HEK293 (cell line): Measurements from ENCODE around the gene FBLN5.

Experiments
- CTCF ChIP-seq: fragments of 450-650 bp; formaldehyde crosslinking; IDR thresholded peaks from 2 replicates; pipeline ENCODE4 v1.5.1; 2016; ENCODE audit warnings: missing biosample characterization, missing genetic modification characterization
- INSM2 ChIP-seq: fragments of 450-650 bp; formaldehyde crosslinking; IDR thresholded peaks from 2 replicates; pipeline ENCODE4 v1.5.1; 2016; ENCODE audit warnings: missing biosample characterization, missing genetic modification characterization
- KLF17 ChIP-seq: fragments of 450-650 bp; formaldehyde crosslinking; IDR thresholded peaks from 2 replicates; pipeline ENCODE4 v1.5.1; 2016; ENCODE audit warnings: missing biosample characterization, missing genetic modification characterization
- KLF8 ChIP-seq: fragments of 450-650 bp; formaldehyde crosslinking; IDR thresholded peaks from 2 replicates; pipeline ENCODE4 v1.5.1; 2016; ENCODE audit warnings: missing biosample characterization, missing genetic modification characterization
- OVOL3 ChIP-seq: fragments of 450-650 bp; formaldehyde crosslinking; IDR thresholded peaks from 2 replicates; pipeline ENCODE4 v1.5.1; 2016; ENCODE audit warnings: missing biosample characterization, missing genetic modification characterization
- TRIM28 ChIP-seq: IDR thresholded peaks from 2 replicates; pipeline ENCODE4 v1.6.1; 2011; ENCODE audit warnings: low read length, control low read depth, borderline replicate concordance
- ZBTB10 ChIP-seq: fragments of 450-650 bp; formaldehyde crosslinking; IDR thresholded peaks from 2 replicates; pipeline ENCODE4 v1.5.1; 2016; ENCODE audit warnings: missing biosample characterization, missing genetic modification characterization
- ZBTB21 ChIP-seq: fragments of 450-650 bp; formaldehyde crosslinking; IDR thresholded peaks from 2 replicates; pipeline ENCODE4 v1.5.1; 2017; ENCODE audit warnings: missing biosample characterization, missing genetic modification characterization
- ZBTB26 ChIP-seq: fragments of 450-650 bp; formaldehyde crosslinking; optimal IDR thresholded peaks from 2 replicates; pipeline ENCODE3; 2016; ENCODE audit warnings: missing biosample characterization, mild to moderate bottlenecking, missing genetic modification characterization
- ZBTB8A ChIP-seq: fragments of 450-650 bp; formaldehyde crosslinking; IDR thresholded peaks from 2 replicates; pipeline ENCODE4 v1.5.1; 2016; ENCODE audit warnings: missing biosample characterization, missing genetic modification characterization
- ZFP41 ChIP-seq: fragments of 450-650 bp; formaldehyde crosslinking; IDR thresholded peaks from 2 replicates; pipeline ENCODE4 v1.5.1; 2016; ENCODE audit warnings: missing biosample characterization, missing genetic modification characterization, borderline replicate concordance
- ZNF169 ChIP-seq: fragments of 450-650 bp; formaldehyde crosslinking; IDR thresholded peaks from 2 replicates; pipeline ENCODE4 v1.5.1; 2016; ENCODE audit warnings: missing biosample characterization, missing genetic modification characterization
- ZNF18 ChIP-seq: fragments of 450-650 bp; formaldehyde crosslinking; IDR thresholded peaks from 2 replicates; pipeline ENCODE4 v1.5.1; 2016; ENCODE audit warnings: missing biosample characterization, missing genetic modification characterization
- ZNF19 ChIP-seq: fragments of 450-650 bp; formaldehyde crosslinking; IDR thresholded peaks from 2 replicates; pipeline ENCODE4; 2016; ENCODE audit warnings: missing biosample characterization, missing genetic modification characterization, low read depth
- ZNF23 ChIP-seq: fragments of 450-650 bp; formaldehyde crosslinking; IDR thresholded peaks from 2 replicates; pipeline ENCODE4 v1.5.1; 2016; ENCODE audit warnings: missing biosample characterization, missing genetic modification characterization, borderline replicate concordance
- ZNF248 ChIP-seq: fragments of 450-650 bp; formaldehyde crosslinking; IDR thresholded peaks from 2 replicates; pipeline ENCODE4 v1.5.1; 2017; ENCODE audit warnings: missing biosample characterization, missing genetic modification characterization
- ZNF26 ChIP-seq: fragments of 450-650 bp; formaldehyde crosslinking; IDR thresholded peaks from 2 replicates; pipeline ENCODE4 v1.5.1; 2016; ENCODE audit warnings: missing biosample characterization, missing genetic modification characterization
- ZNF341 ChIP-seq: fragments of 450-650 bp; formaldehyde crosslinking; IDR thresholded peaks from 2 replicates; pipeline ENCODE4; 2016; ENCODE audit warnings: low read depth, missing biosample characterization, missing genetic modification characterization
- ZNF350 ChIP-seq: fragments of 450-650 bp; formaldehyde crosslinking; IDR thresholded peaks from 2 replicates; pipeline ENCODE4 v1.5.0; 2017; ENCODE audit warnings: missing biosample characterization, mild to moderate bottlenecking, missing genetic modification characterization
- ZNF394 ChIP-seq: fragments of 450-650 bp; formaldehyde crosslinking; IDR thresholded peaks from 2 replicates; pipeline ENCODE4 v1.5.1; 2016; ENCODE audit warnings: missing biosample characterization, missing genetic modification characterization, mild to moderate bottlenecking, moderate library complexity, borderline replicate concordance
- ZNF433 ChIP-seq: fragments of 450-650 bp; formaldehyde crosslinking; IDR thresholded peaks from 2 replicates; pipeline ENCODE4 v1.5.1; 2016; ENCODE audit warnings: missing biosample characterization, missing genetic modification characterization, low read depth
- ZNF48 ChIP-seq: fragments of 450-650 bp; formaldehyde crosslinking; IDR thresholded peaks from 2 replicates; pipeline ENCODE4 v1.5.1; 2016; ENCODE audit warnings: missing biosample characterization, missing genetic modification characterization
- ZNF549 ChIP-seq: fragments of 450-650 bp; IDR thresholded peaks from 2 replicates; pipeline ENCODE4 v1.5.1; 2018; ENCODE audit warnings: missing biosample characterization, missing genetic modification characterization, mild to moderate bottlenecking, inconsistent platforms, moderate library complexity
- ZNF558 ChIP-seq: fragments of 450-650 bp; formaldehyde crosslinking; IDR thresholded peaks from 2 replicates; pipeline ENCODE4 v1.5.1; 2016; ENCODE audit warnings: missing biosample characterization, missing genetic modification characterization
- ZNF571 ChIP-seq: fragments of 450-650 bp; formaldehyde crosslinking; IDR thresholded peaks from 2 replicates; pipeline ENCODE4 v1.5.0; 2017; ENCODE audit warnings: missing biosample characterization, missing genetic modification characterization
- ZNF585B ChIP-seq: fragments of 450-650 bp; formaldehyde crosslinking; IDR thresholded peaks from 2 replicates; pipeline ENCODE4 v1.5.1; 2016; ENCODE audit warnings: missing biosample characterization, missing genetic modification characterization
- ZNF747 ChIP-seq: fragments of 450-650 bp; formaldehyde crosslinking; IDR thresholded peaks from 2 replicates; pipeline ENCODE4 v1.5.1; 2016; ENCODE audit warnings: missing biosample characterization, missing genetic modification characterization
- ZNF843 ChIP-seq: fragments of 450-650 bp; formaldehyde crosslinking; IDR thresholded peaks from 2 replicates; pipeline ENCODE4 v1.5.1; 2016; ENCODE audit warnings: missing biosample characterization, missing genetic modification characterization
- ZSCAN18 ChIP-seq: fragments of 450-650 bp; formaldehyde crosslinking; IDR thresholded peaks from 2 replicates; pipeline ENCODE4 v1.5.1; 2016; ENCODE audit warnings: missing biosample characterization, missing genetic modification characterization

FBLN5 gene

GRCh38 chr14:91830777-91831176 lies 116.7 kb downstream of the FBLN5 start (continued):
- TF ChIP-seq ZBTB10 (tag by site-specific recombination), result no peak
- TF ChIP-seq TRIM28, result no peak
- no peak for TF ChIP-seq ZBTB26 (tag by site-specific recombination)
- TF ChIP-seq INSM2, result no peak
- TF ChIP-seq ZNF843, result no peak
- no peak for TF ChIP-seq ZNF394 (tag by site-specific recombination)
- no peak for TF ChIP-seq ZNF433 (tag by site-specific recombination)
- TF ChIP-seq ZNF549 (tag by site-specific recombination), result no peak
- no peak for TF ChIP-seq ZNF18 (tag by site-specific recombination)
- TF ChIP-seq OVOL3 (tag by site-specific recombination), result no peak
- TF ChIP-seq ZNF585B, result no peak
- TF ChIP-seq ZNF558, result no peak
- no peak for TF ChIP-seq CTCF (tag by site-specific recombination)
- TF ChIP-seq ZNF248 (tag by site-specific recombination), result no peak
- TF ChIP-seq ZNF169 (tag by site-specific recombination), result no peak
- no peak for TF ChIP-seq ZNF350 (tag by site-specific recombination)
- no peak for TF ChIP-seq ZNF19 (tag by site-specific recombination)
- TF ChIP-seq ZFP41 (tag by site-specific recombination), result no peak
- TF ChIP-seq ZSCAN18 (tag by site-specific recombination), result no peak
- TF ChIP-seq ZNF747, result no peak
- TF ChIP-seq ZNF26 (tag by site-specific recombination), result no peak
- no peak for TF ChIP-seq ZNF23
- no peak for TF ChIP-seq ZNF341 (tag by site-specific recombination)
- no peak for TF ChIP-seq KLF8 (tag by site-specific recombination)
- TF ChIP-seq ZNF571 (tag by site-specific recombination), result no peak
- TF ChIP-seq ZBTB21 (tag by site-specific recombination), result peak; percentile 62
- TF ChIP-seq ZBTB8A (tag by site-specific recombination), result peak; percentile 86
- TF ChIP-seq KLF17 (tag by site-specific recombination), result no peak
- no peak for TF ChIP-seq ZNF48 (tag by site-specific recombination)
